ENCODE measurements around the gene ASB5.
"Not testable (repeated sequence)": the region's sequence is repeated elsewhere in the genome, so short reads cannot be mapped to it uniquely, and the experiment has no call there.

The ASB5 gene

DNA sequence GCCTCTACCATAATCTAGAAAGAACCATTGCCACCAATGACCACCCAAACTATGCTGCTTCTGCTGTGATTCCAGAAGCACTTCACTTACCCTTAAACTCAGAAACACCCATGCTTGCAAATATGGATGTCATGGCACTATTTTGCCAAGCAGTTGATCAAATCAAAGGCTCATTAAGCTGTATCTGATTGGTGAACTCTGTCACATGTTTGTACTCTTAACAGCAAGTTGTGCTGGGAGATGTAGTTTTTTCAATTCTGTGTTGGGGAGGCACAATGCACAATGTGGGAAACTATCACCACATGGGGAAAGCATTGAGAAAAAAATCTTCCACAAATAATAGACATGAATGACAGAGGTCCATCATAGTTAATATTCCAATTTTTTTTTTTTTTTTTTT is 31.5 kb upstream of the ASB5 start:
- H3K9ac ChIP-seq = no peak overlapping the region
- H3K4me3 ChIP-seq = no peak overlapping the region
- no peaks in the 10 kb centered on the region for H3K4me1 ChIP-seq
- no peaks in the 10 kb centered on the region for H3K36me3 ChIP-seq
- no peaks in the 10 kb centered on the region for H3K27me3 ChIP-seq
- no peaks in the 10 kb centered on the region for H3K9me3 ChIP-seq
- H4K20me1 ChIP-seq = no peaks in the 10 kb centered on the region
- no peak for TF ChIP-seq Cebpa-rat (IDR thresholded peaks at IDR 0.05)
- H3K4me2 ChIP-seq = no peak overlapping the region
- H3K27ac ChIP-seq = no peak overlapping the region

- Histone ChIP-seq H3K9ac (no peak overlapping the region), H4K20me1 (no peaks in the 10 kb centered on the region), H3K27ac (no peak overlapping the region), H3K9me3 (no peaks in the 10 kb centered on the region), H3K4me2 (no peak overlapping the region), H3K36me3 (no peaks in the 10 kb centered on the region), H3K27me3 (no peaks in the 10 kb centered on the region), H3K4me1 (no peaks in the 10 kb centered on the region), H3K4me3 (no peak overlapping the region)
- TF ChIP-seq Cebpa-rat (IDR thresholded peaks at IDR 0.05) = no peak
Observed at GRCh38 chr4:176300036-176300435, 31.0 kb upstream of the ASB5 start.

- no peak overlapping the region for H3K4me2 ChIP-seq
Observed at GRCh38 chr4:176298664-176299063, 29.6 kb upstream of the ASB5 start.

GRCh38 chr4:176295907-176296306 is 26.9 kb upstream of the ASB5 start:
- H3K4me3 ChIP-seq, H3K27ac ChIP-seq, H3K4me1 ChIP-seq, H3K27me3 ChIP-seq, H3K36me3 ChIP-seq, H3K4me2 ChIP-seq, H3K9ac ChIP-seq, H3K9me3 ChIP-seq, H4K20me1 ChIP-seq: not testable (repeated sequence)

More at GRCh38 chr4:176298664-176299063, 29.6 kb upstream of the ASB5 start:
- no peak overlapping the region for H3K27ac ChIP-seq
- H3K27me3 ChIP-seq = no peaks in the 10 kb centered on the region
- H4K20me1 ChIP-seq = no peaks in the 10 kb centered on the region
- H3K4me3 ChIP-seq = no peak overlapping the region
- no peaks in the 10 kb centered on the region for H3K4me1 ChIP-seq
- H3K9ac ChIP-seq = no peak overlapping the region
- no peaks in the 10 kb centered on the region for H3K9me3 ChIP-seq
- H3K36me3 ChIP-seq = no peaks in the 10 kb centered on the region
- no peak for TF ChIP-seq Cebpa-rat (IDR thresholded peaks at IDR 0.05)

GRCh38 chr4:176293660-176294059 is 24.6 kb upstream of the ASB5 start:
- H3K9ac ChIP-seq = no peak overlapping the region
- no peaks in the 10 kb centered on the region for H3K4me1 ChIP-seq
- H3K27ac ChIP-seq = no peak overlapping the region
- no peak overlapping the region for H3K4me2 ChIP-seq
- no peak for TF ChIP-seq Cebpa-rat (IDR thresholded peaks at IDR 0.05)
- H3K36me3 ChIP-seq = no peaks in the 10 kb centered on the region
- no peak overlapping the region for H3K4me3 ChIP-seq
- no peaks in the 10 kb centered on the region for H3K9me3 ChIP-seq
- no peaks in the 10 kb centered on the region for H3K27me3 ChIP-seq
- no peaks in the 10 kb centered on the region for H4K20me1 ChIP-seq

GRCh38 chr4:176292920-176293319 is 23.9 kb upstream of the ASB5 start:
- Histone ChIP-seq H3K9ac (no peak overlapping the region), H3K4me2 (no peak overlapping the region), H3K9me3 (no peaks in the 10 kb centered on the region), H3K4me3 (no peak overlapping the region), H4K20me1 (no peaks in the 10 kb centered on the region), H3K36me3 (no peaks in the 10 kb centered on the region), H3K27me3 (no peaks in the 10 kb centered on the region), H3K27ac (no peak overlapping the region), H3K4me1 (no peaks in the 10 kb centered on the region)
- TF ChIP-seq Cebpa-rat (IDR thresholded peaks at IDR 0.05) = no peak

- no peaks in the 10 kb centered on the region for H3K9me3 ChIP-seq
- H3K4me1 ChIP-seq = no peaks in the 10 kb centered on the region
- no peak overlapping the region for H3K4me3 ChIP-seq
- H4K20me1 ChIP-seq = no peaks in the 10 kb centered on the region
- no peak overlapping the region for H3K9ac ChIP-seq
- no peak overlapping the region for H3K27ac ChIP-seq
- no peak overlapping the region for H3K4me2 ChIP-seq
- no peaks in the 10 kb centered on the region for H3K36me3 ChIP-seq
- no peaks in the 10 kb centered on the region for H3K27me3 ChIP-seq
- TF ChIP-seq Cebpa-rat (IDR thresholded peaks at IDR 0.05) = no peak
Observed at GRCh38 chr4:176291748-176292147, 22.7 kb upstream of the ASB5 start.

GRCh38 chr4:176290520-176290919 is 21.5 kb upstream of the ASB5 start:
- H3K4me1 ChIP-seq = no peaks in the 10 kb centered on the region
- no peak overlapping the region for H3K27ac ChIP-seq
- H4K20me1 ChIP-seq = no peaks in the 10 kb centered on the region
- TF ChIP-seq Cebpa-rat (IDR thresholded peaks at IDR 0.05) = no peak
- no peak overlapping the region for H3K4me3 ChIP-seq
- no peaks in the 10 kb centered on the region for H3K27me3 ChIP-seq
- H3K9ac ChIP-seq = no peak overlapping the region
- no peaks in the 10 kb centered on the region for H3K9me3 ChIP-seq
- no peaks in the 10 kb centered on the region for H3K36me3 ChIP-seq
- H3K4me2 ChIP-seq = no peak overlapping the region

DNA sequence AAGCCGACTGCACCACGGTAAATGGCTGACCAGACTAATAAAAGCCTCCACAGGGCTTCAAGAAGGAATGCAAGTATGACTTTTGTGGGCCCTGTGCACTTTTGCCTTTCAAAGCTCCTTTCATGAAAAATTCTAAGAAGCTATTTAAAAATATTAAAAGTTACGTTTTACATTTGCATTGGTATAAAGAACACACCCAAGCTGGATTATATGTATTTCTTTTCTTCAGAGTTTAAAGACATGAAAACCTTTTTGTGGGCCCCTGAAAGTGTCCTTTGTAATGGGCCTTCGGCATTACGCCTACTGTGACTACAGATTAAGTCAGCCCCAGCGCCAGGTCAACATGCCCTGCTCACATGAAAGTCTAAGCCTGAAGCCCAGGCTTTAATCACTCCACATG is 20.5 kb upstream of the ASB5 start:
- H4K20me1 ChIP-seq = no peaks in the 10 kb centered on the region
- TF ChIP-seq Cebpa-rat (IDR thresholded peaks at IDR 0.05) = no peak
- H3K27ac ChIP-seq = no peak overlapping the region
- H3K9me3 ChIP-seq = no peaks in the 10 kb centered on the region
- no peaks in the 10 kb centered on the region for H3K27me3 ChIP-seq
- no peak overlapping the region for H3K4me3 ChIP-seq
- H3K4me1 ChIP-seq = no peaks in the 10 kb centered on the region
- no peak overlapping the region for H3K4me2 ChIP-seq
- H3K36me3 ChIP-seq = no peaks in the 10 kb centered on the region
- no peak overlapping the region for H3K9ac ChIP-seq

DNA sequence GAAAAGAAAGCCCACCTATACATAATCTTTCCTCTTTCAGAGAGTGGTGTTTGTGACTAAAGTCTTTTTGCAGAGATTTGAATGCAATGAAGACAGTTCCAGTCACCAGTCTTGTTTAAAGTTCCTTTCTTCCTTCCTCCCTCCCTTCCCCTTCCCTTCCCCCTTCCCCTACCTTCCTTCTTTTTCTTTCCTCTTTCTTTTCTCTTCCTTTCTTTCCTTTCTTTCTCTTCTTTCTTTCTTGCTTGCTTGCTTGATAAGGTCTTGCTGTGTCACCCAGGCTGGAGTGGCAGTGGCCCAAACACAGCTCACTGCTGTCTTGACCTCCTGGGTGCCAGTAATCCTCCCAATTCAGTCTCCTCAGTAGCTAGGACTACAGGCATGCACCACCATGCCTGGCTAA is 19.0 kb upstream of the ASB5 start:
- Histone ChIP-seq H4K20me1 (no peaks in the 10 kb centered on the region), H3K27me3 (no peaks in the 10 kb centered on the region), H3K4me2 (no peak overlapping the region), H3K27ac (no peak overlapping the region), H3K4me1 (no peaks in the 10 kb centered on the region), H3K9ac (no peak overlapping the region), H3K9me3 (no peaks in the 10 kb centered on the region), H3K36me3 (no peaks in the 10 kb centered on the region), H3K4me3 (no peak overlapping the region)
- TF ChIP-seq Cebpa-rat (IDR thresholded peaks at IDR 0.05) = no peak

DNA sequence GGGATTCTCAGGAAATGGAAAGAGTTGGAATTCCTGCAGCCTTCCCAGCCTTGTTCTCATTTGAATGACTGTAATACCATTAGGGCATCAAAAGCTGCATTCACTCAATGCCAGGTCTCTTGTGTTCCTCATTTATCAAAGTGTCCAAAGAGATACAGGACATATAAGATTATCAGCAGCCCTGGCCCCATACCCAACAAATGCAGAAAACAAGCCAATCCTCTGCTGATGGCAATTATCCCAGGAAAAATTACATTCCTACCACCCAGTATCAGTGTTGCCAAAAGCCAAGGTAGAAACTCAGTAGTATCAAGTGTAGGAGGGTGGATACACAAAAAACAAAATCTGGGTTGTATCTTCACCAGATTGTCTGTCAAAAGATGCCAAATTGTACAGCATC is 18.5 kb upstream of the ASB5 start:
- no peak overlapping the region for H3K4me2 ChIP-seq
- no peaks in the 10 kb centered on the region for H3K36me3 ChIP-seq
- no peaks in the 10 kb centered on the region for H4K20me1 ChIP-seq
- no peak overlapping the region for H3K4me3 ChIP-seq
- no peak for TF ChIP-seq Cebpa-rat (IDR thresholded peaks at IDR 0.05)
- H3K4me1 ChIP-seq = no peaks in the 10 kb centered on the region
- no peak overlapping the region for H3K9ac ChIP-seq
- H3K27ac ChIP-seq = no peak overlapping the region
- 0 out of 2 replicates have a peak, but pooled peaks cover under 1% of the 10 kb centered on the region for H3K9me3 ChIP-seq
- no peaks in the 10 kb centered on the region for H3K27me3 ChIP-seq

Measured in BLaER1 (cell line).